BE2C (cell line): ENCODE data around the gene DPAGT1.
A peak's percentile ranks its signal among the peaks of the same experiment; 100 is the strongest.

Experiments
- DNase-seq: peaks from one replicate; pipeline ENCODE4 v3.0.0-alpha.2; 2020
- H3K27me3 ChIP-seq: fragments of 250-450 bp; sonication (Bioruptor Pico); 2 replicates; pipeline ENCODE4 v1.5.1; 2020; ENCODE audit warnings: mild to moderate bottlenecking
- H3K36me3 ChIP-seq: fragments of 250-450 bp; sonication (Bioruptor Pico); 2 replicates; pipeline ENCODE4 v1.5.1; 2020; ENCODE audit warnings: mild to moderate bottlenecking
- H3K4me1 ChIP-seq: fragments of 250-450 bp; sonication (Bioruptor Pico); 2 replicates; pipeline ENCODE4 v1.5.1; 2020
- H3K4me3 ChIP-seq: 2 replicates; pipeline ENCODE4 v1.5.1; 2011; ENCODE audit warnings: low read depth, low read length
- H3K9me3 ChIP-seq: fragments of 250-450 bp; sonication (Bioruptor Pico); 2 replicates; pipeline ENCODE4 v1.5.1; 2020
- CTCF ChIP-seq: IDR thresholded peaks from 2 replicates; pipeline ENCODE4 v1.5.1; 2012; ENCODE audit warnings: mild to moderate bottlenecking, low read depth, low read length

Gene DPAGT1

GRCh38 chr11:119091966-119092879 is 9.4 kb downstream of the DPAGT1 start:
- TF ChIP-seq CTCF: no peak
- H3K27me3 ChIP-seq: no peaks in the 10 kb centered on the region
- H3K36me3 ChIP-seq: peaks cover 38% of the 10 kb centered on the region
- no peak for DNase-seq
- peaks cover 14% of the 10 kb centered on the region; the same call in 1 of the 2 replicates for H3K4me1 ChIP-seq
- peak overlapping the region; percentile 80 for H3K4me3 ChIP-seq
- H3K9me3 ChIP-seq: no peaks in the 10 kb centered on the region

GRCh38 chr11:119091178-119091577 is 10.5 kb downstream of the DPAGT1 start:
- Histone ChIP-seq H3K4me1 (peaks cover 14% of the 10 kb centered on the region; the same call in 1 of the 2 replicates), H3K9me3 (no peaks in the 10 kb centered on the region), H3K27me3 (no peaks in the 10 kb centered on the region), H3K4me3 (no peak overlapping the region), H3K36me3 (peaks cover 31% of the 10 kb centered on the region)
- TF ChIP-seq CTCF: no peak
- DNase-seq: no peak

GRCh38 chr11:119089319-119089718 is 12.3 kb downstream of the DPAGT1 start:
- Histone ChIP-seq H3K9me3 (no peaks in the 10 kb centered on the region), H3K4me3 (no peak overlapping the region), H3K36me3 (peaks cover 29% of the 10 kb centered on the region), H3K27me3 (no peaks in the 10 kb centered on the region), H3K4me1 (peaks cover 10% of the 10 kb centered on the region; the same call in 1 of the 2 replicates)
- TF ChIP-seq CTCF: no peak
- DNase-seq: no peak

GRCh38 chr11:119088406-119088805 is 13.2 kb downstream of the DPAGT1 start:
- H3K4me1 ChIP-seq: peaks cover 10% of the 10 kb centered on the region; the same call in 1 of the 2 replicates
- H3K36me3 ChIP-seq: peaks cover 20% of the 10 kb centered on the region
- no peaks in the 10 kb centered on the region for H3K9me3 ChIP-seq
- TF ChIP-seq CTCF: no peak
- DNase-seq: no peak
- H3K4me3 ChIP-seq: no peak overlapping the region
- no peaks in the 10 kb centered on the region for H3K27me3 ChIP-seq

- peaks cover 14% of the 10 kb centered on the region for H3K36me3 ChIP-seq
- no peak for DNase-seq
- no peak overlapping the region for H3K4me3 ChIP-seq
- no peak for TF ChIP-seq CTCF
- peaks cover 8% of the 10 kb centered on the region; the same call in 1 of the 2 replicates for H3K4me1 ChIP-seq
- no peaks in the 10 kb centered on the region for H3K27me3 ChIP-seq
- H3K9me3 ChIP-seq: no peaks in the 10 kb centered on the region
Observed at GRCh38 chr11:119087747-119088241, 13.9 kb downstream of the DPAGT1 start.

GRCh38 chr11:119087123-119087522 is 14.5 kb downstream of the DPAGT1 start:
- Histone ChIP-seq H3K4me1 (peaks cover 8% of the 10 kb centered on the region; the same call in 1 of the 2 replicates), H3K36me3 (peaks cover 7% of the 10 kb centered on the region), H3K9me3 (no peaks in the 10 kb centered on the region), H3K27me3 (no peaks in the 10 kb centered on the region), H3K4me3 (no peak overlapping the region)
- DNase-seq: no peak
- TF ChIP-seq CTCF: no peak
